GM12892 (cell line): ENCODE data around the gene PM20D1.
A peak's percentile ranks its signal among the peaks of the same experiment; 100 is the strongest.
"Not testable (repeated sequence)": the region's sequence is repeated elsewhere in the genome, so short reads cannot be mapped to it uniquely, and the experiment has no call there.

Experiments
- DNase-seq: peaks from one replicate; pipeline ENCODE4 v3.0.0; 2011; ENCODE audit not compliant: insufficient read length
- FAIRE-seq: peaks from 2 replicates; lab custom pipeline; 2011; peaks lifted over from hg19 to GRCh38; lab: Jason Lieb, UNC
- POLR2A ChIP-seq: IDR thresholded peaks from 2 replicates; pipeline ENCODE4 v1.6.1; 2011; ENCODE audit warnings: low read depth, low read length, control low read depth
- POLR2AphosphoS5 ChIP-seq: IDR thresholded peaks from 2 replicates; pipeline ENCODE4 v1.6.1; 2011; ENCODE audit warnings: low read depth, low read length, control low read depth
- TAF1 ChIP-seq: IDR thresholded peaks from 2 replicates; pipeline ENCODE4 v1.6.1; 2011; ENCODE audit warnings: low read depth, mild to moderate bottlenecking, control low read depth, low read length, borderline replicate concordance

The PM20D1 gene

GRCh38 chr1:205834751-205835150 is 15.2 kb downstream of the PM20D1 start:
- TF ChIP-seq POLR2AphosphoS5 (no peak), POLR2A (no peak), TAF1 (no peak)
- no peak for FAIRE-seq
- no peak for DNase-seq

GRCh38 chr1:205832326-205832751 is 17.6 kb downstream of the PM20D1 start:
- no peak for TF ChIP-seq POLR2AphosphoS5
- DNase-seq (no peak), FAIRE-seq (no peak)

GRCh38 chr1:205827623-205828022 is 22.3 kb downstream of the PM20D1 start:
- DNase-seq, result no peak
- TF ChIP-seq TAF1 (no peak), POLR2A (no peak), POLR2AphosphoS5 (no peak)
- no peak for FAIRE-seq

- TF ChIP-seq POLR2A (no peak), POLR2AphosphoS5 (no peak), TAF1 (no peak)
- no peak for DNase-seq
- FAIRE-seq, result no peak
Observed at GRCh38 chr1:205826995-205827394, 22.9 kb downstream of the PM20D1 start.

- DNase-seq (no peak), FAIRE-seq (peak; percentile 9)
- no peak for TF ChIP-seq POLR2AphosphoS5
- no peak for TF ChIP-seq POLR2A
- TF ChIP-seq TAF1, result no peak
Observed at GRCh38 chr1:205826016-205826806, 23.7 kb downstream of the PM20D1 start.

GRCh38 chr1:205824180-205824579 is 25.8 kb downstream of the PM20D1 start:
- TF ChIP-seq POLR2AphosphoS5, result no peak
- no peak for TF ChIP-seq TAF1
- no peak for TF ChIP-seq POLR2A
- FAIRE-seq (no peak), DNase-seq (no peak)

- DNase-seq, FAIRE-seq: not testable (repeated sequence)
Observed at GRCh38 chr1:205823260-205823659, 26.7 kb downstream of the PM20D1 start.

- DNase-seq (no peak), FAIRE-seq (no peak)
Observed at GRCh38 chr1:205822397-205822796, 27.5 kb downstream of the PM20D1 start.

GRCh38 chr1:205817988-205818387 is 31.9 kb downstream of the PM20D1 start:
- DNase-seq (no peak), FAIRE-seq (no peak)
- no peak for TF ChIP-seq TAF1
- TF ChIP-seq POLR2AphosphoS5, result no peak
- TF ChIP-seq POLR2A, result no peak

More at GRCh38 chr1:205822397-205822796, 27.5 kb downstream of the PM20D1 start:
- TF ChIP-seq POLR2AphosphoS5 (no peak), POLR2A (no peak), TAF1 (no peak)

GRCh38 chr1:205817364-205817763 is 32.6 kb downstream of the PM20D1 start:
- FAIRE-seq (no peak), DNase-seq (no peak)
- TF ChIP-seq TAF1, result no peak
- no peak for TF ChIP-seq POLR2A
- TF ChIP-seq POLR2AphosphoS5, result no peak

GRCh38 chr1:205813755-205814058 is 36.2 kb downstream of the PM20D1 start:
- FAIRE-seq (no peak), DNase-seq (no peak)
- no peak for TF ChIP-seq POLR2A

GRCh38 chr1:205812878-205813754 is 36.8 kb downstream of the PM20D1 start, which contains the start of gene SLC41A1:
SLC41A1 (minus strand) TSS chr1:205813198; CDS start chr1:205810441, 2,757 bp downstream.
- peak; percentile 27 for FAIRE-seq
- DNase-seq, result peak; percentile 91
- no peak for TF ChIP-seq TAF1
- TF ChIP-seq POLR2AphosphoS5, result no peak
- no peak for TF ChIP-seq POLR2A

GRCh38 chr1:205812271-205812877 is 37.6 kb downstream of the PM20D1 start:
- DNase-seq (no peak), FAIRE-seq (no peak)
- TF ChIP-seq POLR2A (no peak), TAF1 (no peak), POLR2AphosphoS5 (no peak)
